ENCODE data around the gene SCMH1. TPM values are rescaled to one million over a fixed set of nuclear protein-coding genes. Genes with fewer than 3 reads are reported as not detected.

SCMH1 gene
- total RNA-seq, 4 donors from 2014 or later, result 45.6 to 102 (median 82.5) TPM

DNA sequence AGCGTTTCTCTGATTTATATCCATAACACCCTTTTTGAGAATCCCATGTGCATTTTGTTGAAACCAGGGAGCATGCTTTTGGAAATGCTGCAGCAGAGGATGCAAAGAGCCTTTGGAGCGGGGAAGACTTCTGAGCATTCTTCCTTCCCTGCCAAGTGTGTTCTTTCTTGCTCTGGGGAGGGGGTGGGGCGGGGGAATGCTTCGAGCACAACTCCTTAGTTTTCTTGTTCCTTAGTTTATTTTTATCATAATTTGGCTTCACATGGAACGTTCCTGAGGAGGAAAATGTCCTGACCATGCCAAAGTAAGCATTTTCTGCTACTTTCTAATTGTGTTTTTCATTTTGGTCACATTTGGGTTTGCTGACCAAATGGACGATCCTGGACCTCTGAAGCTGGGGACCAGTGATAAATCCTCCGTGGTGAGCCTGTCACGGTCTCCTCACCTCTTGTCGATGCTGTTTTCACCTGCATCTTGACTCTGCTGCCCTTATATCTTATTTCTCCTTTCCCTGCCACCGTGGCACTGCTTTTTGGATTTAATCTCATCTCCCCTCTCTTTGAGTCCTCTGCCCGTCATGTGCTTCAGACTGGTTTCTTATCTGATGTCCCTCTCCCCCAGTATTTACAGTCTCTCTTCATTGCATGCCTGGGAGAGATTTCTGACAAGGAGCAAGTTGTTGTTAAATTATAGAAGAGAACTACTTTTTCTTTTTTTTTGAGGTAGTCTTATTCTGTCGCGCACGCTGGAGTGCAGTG is 260.2 kb downstream of the SCMH1 start:
- no peaks in the 10 kb centered on the region for H3K27me3 ChIP-seq
- H3K4me1 ChIP-seq, result peaks cover 0 to 73% (median 17%) of the 10 kb centered on the region in 3 donors
- 27 to 29% methylated on average over 9 to 14 of the region's 14 CpGs for WGBS, 2 donors (ENCODE audit: low coverage in 1 of 2)
- peak overlapping the region; percentile 67 to 95 (median 92) for H3K27ac ChIP-seq
- H3K36me3 ChIP-seq, result peaks cover 0 to 30% of the 10 kb centered on the region in 2 donors
- no peak for ATAC-seq
- H3K4me3 ChIP-seq, result peak overlapping the region; percentile 1 to 76
- H3K9me3 ChIP-seq, result no peaks in the 10 kb centered on the region
- TF ChIP-seq EP300 (IDR thresholded peaks at IDR 0.05) (no peak), POLR2AphosphoS5 (IDR thresholded peaks at IDR 0.05) (no peak), POLR2A (IDR thresholded peaks at IDR 0.05) (no peak)
- TF ChIP-seq, protein P1, sequence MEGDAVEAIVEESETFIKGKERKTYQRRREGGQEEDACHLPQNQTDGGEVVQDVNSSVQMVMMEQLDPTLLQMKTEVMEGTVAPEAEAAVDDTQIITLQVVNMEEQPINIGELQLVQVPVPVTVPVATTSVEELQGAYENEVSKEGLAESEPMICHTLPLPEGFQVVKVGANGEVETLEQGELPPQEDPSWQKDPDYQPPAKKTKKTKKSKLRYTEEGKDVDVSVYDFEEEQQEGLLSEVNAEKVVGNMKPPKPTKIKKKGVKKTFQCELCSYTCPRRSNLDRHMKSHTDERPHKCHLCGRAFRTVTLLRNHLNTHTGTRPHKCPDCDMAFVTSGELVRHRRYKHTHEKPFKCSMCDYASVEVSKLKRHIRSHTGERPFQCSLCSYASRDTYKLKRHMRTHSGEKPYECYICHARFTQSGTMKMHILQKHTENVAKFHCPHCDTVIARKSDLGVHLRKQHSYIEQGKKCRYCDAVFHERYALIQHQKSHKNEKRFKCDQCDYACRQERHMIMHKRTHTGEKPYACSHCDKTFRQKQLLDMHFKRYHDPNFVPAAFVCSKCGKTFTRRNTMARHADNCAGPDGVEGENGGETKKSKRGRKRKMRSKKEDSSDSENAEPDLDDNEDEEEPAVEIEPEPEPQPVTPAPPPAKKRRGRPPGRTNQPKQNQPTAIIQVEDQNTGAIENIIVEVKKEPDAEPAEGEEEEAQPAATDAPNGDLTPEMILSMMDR (IDR thresholded peaks at IDR 0.05), result no peak

DNA sequence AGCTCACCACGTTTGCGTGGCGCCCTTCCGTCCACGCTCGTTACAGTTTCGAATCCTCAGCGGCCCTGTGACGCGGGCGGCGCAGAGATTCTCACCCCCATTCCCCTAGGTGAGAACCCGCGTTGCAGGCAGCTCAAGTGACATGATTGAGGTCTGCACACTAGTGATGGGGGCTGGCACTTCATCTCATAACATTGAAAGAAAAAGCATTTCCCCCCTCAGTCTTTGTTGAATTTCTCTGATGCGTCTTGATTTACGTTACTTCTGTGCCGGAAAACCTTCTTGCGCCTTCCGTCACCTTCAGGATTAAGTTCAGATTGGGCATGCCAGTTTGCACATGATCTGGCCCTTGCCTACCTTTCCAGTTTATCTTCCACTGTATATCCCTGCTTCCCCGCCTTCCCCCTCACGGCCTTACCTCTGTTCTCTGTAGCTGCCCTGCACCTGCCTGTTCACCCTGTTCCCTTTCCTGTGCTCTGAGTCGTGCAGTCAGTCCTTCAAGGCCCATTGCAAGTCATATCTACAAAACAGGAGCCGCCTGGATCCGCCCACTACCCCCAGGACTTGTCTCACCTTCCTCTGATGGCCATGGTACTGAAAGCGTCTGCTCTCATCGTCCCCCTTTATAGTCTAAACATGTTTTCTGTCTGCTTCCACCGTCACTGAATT is 261.5 kb downstream of the SCMH1 start:
- H3K4me3 ChIP-seq, result peak overlapping the region; percentile 60 to 76
- ATAC-seq, result no peak
- no peak for TF ChIP-seq POLR2A (IDR thresholded peaks at IDR 0.05)
- TF ChIP-seq EP300 (IDR thresholded peaks at IDR 0.05), result no peak
- TF ChIP-seq, protein P1 (IDR thresholded peaks at IDR 0.05), result no peak
- TF ChIP-seq POLR2AphosphoS5 (IDR thresholded peaks at IDR 0.05), result no peak
- H3K4me1 ChIP-seq, result peaks cover 0 to 67% (median 17%) of the 10 kb centered on the region in 3 donors
- peaks cover 0 to 17% of the 10 kb centered on the region in 2 donors for H3K36me3 ChIP-seq
- WGBS, 2 donors (ENCODE audit: low coverage in 1 of 2), result 24% methylated on average over 13 to 23 of the region's 27 CpGs
- H3K9me3 ChIP-seq, result no peaks in the 10 kb centered on the region
- no peaks in the 10 kb centered on the region for H3K27me3 ChIP-seq
- peak overlapping the region; percentile 63 to 95 (median 92) for H3K27ac ChIP-seq

DNA sequence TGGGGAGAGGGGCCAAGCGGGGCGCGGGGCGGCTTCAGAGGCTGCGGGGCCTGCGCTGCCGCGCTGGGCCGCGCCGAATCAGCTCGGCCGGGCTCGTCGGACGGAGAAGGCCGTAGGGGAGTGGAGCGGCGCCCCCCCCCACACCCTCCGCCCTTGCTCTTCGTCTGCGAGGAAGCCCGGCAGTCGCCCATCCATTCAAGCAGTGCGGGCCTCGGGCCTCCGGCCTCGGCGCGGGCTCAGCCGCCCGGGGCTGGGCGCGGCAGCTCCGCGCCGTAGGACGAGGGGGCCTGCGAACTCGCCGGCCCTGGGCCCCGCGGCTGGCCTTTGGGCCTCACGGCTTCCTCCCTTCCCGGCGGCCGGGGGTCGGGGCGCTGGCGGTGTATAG is 262.0 kb downstream of the SCMH1 start:
- Histone ChIP-seq H3K27ac (peak overlapping the region; percentile 63 to 95 (median 92)), H3K4me1 (peaks cover 0 to 62% (median 17%) of the 10 kb centered on the region in 3 donors), H3K9me3 (no peaks in the 10 kb centered on the region), H3K4me3 (peak overlapping the region; percentile 60 to 76), H3K27me3 (no peaks in the 10 kb centered on the region), H3K36me3 (peaks cover 0 to 12% of the 10 kb centered on the region in 2 donors)
- TF ChIP-seq, protein P1 (IDR thresholded peaks at IDR 0.05), result no peak
- TF ChIP-seq POLR2A (IDR thresholded peaks at IDR 0.05) (no peak), EP300 (IDR thresholded peaks at IDR 0.05) (no peak), POLR2AphosphoS5 (IDR thresholded peaks at IDR 0.05) (no peak)
- 10% methylated on average over 2 of the region's 50 CpGs; no CpG with 5 or more reads in 1 of the 2 donors for WGBS, 2 donors (ENCODE audit: low coverage in 1 of 2)
- ATAC-seq, result peak; percentile 38

DNA sequence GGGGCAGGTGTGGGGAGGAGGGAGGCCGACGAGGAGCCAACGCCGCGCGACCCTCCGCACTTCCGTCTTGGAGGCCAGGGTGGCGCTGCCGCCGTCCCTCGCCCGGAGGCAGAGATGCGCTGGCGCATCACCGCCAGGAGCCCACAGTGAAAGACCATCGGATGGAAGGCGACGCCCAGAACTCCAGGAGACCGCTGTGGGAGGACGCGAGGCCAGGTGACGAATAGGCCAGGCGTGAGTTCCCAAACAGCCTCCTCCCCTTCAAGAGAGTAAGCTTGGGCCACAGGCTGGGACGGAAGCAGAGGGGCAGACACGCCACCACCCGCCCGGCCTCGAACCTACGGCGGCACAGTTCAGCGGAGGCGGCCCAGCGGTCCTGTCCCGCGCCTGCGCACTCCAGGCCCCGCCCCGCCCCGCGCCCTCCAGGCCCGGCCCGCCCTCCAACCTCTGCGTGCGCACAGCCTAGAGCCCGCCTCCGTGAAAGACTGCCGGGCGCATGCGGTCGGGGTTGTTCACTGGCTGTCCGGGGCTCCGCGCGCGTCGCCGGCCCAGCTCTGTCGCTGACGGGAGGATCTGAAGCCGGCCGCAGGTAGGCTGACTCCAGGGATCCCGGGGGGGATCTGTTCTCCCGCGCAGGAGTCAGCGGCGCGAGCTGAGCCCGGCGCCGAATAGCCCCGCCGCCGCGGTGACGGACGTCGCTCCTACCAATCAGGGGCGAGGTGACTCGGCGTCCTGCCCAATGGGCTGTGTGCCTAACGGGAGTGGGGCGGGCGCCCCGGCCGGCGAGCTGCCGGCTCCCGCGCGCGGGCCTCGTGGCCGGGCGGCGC is 262.7 kb downstream of the SCMH1 start, which contains the start of gene CTPS1:
TSS of gene CTPS1 (plus strand) at position 456 of the 827 bp plus-strand sequence. CDS start 3,595 bp downstream, outside the sequence.
- Histone ChIP-seq H3K4me3 (peak within 1 kb of the TSS; percentile 60 to 76), H3K27me3 (no peaks in the 10 kb centered on the region), H3K36me3 (peaks cover 0 to 6% of the 10 kb centered on the region in 2 donors), H3K27ac (peak within 1 kb of the TSS; percentile 63 to 95 (median 92)), H3K4me1 (peaks cover 0 to 56% (median 17%) of the 10 kb centered on the region in 3 donors), H3K9me3 (no peaks in the 10 kb centered on the region)
- WGBS, 2 donors (ENCODE audit: low coverage in 1 of 2), result no CpG with 5 or more reads among the region's 96 CpGs
- peak; percentile 79 for TF ChIP-seq POLR2AphosphoS5 (IDR thresholded peaks at IDR 0.05)
- no peak for TF ChIP-seq EP300 (IDR thresholded peaks at IDR 0.05)
- TF ChIP-seq, protein P1 (IDR thresholded peaks at IDR 0.05), result peak in 2 of 4 experiments; percentile 27 to 34
- peak; percentile 61 to 66 for TF ChIP-seq POLR2A (IDR thresholded peaks at IDR 0.05)
- peak; percentile 96 for ATAC-seq

All from gastroesophageal sphincter (tissue), 4 donors.